Neural progenitor cell (in vitro differentiated cells): ENCODE data around the gene CLDN1.

Experiments used
- CTCF ChIP-seq: fragments of 200-600 bp; sonication (generic); IDR thresholded peaks from 2 replicates; pipeline ENCODE4 v1.5.1; 2017; ENCODE audit warnings: antibody characterized with exemption, mild to moderate bottlenecking
- EZH2 ChIP-seq: fragments of 200-600 bp; sonication (generic); IDR thresholded peaks from 2 replicates; pipeline ENCODE4 v1.6.1; 2017; ENCODE audit warnings: antibody characterized with exemption, mild to moderate bottlenecking, moderate library complexity
- EZH2phosphoT487 ChIP-seq: fragments of 200-600 bp; sonication (generic); IDR thresholded peaks from 2 replicates; pipeline ENCODE4 v1.6.1; 2017; ENCODE audit warnings: antibody characterized with exemption

GRCh38 chr3:190357468-190357867 is 35.2 kb upstream of the CLDN1 start:
- no peak for TF ChIP-seq CTCF
- no peak for TF ChIP-seq EZH2
- no peak for TF ChIP-seq EZH2phosphoT487
